Colonic mucosa (tissue), 4 donors: Measurements from ENCODE around the gene SSR4. TPM values are rescaled to one million over a fixed set of nuclear protein-coding genes. Genes with fewer than 3 reads are reported as not detected.

ENCODE experiments used
- DNase-seq: peaks from one replicate; pipeline ENCODE4 v3.0.0-alpha.2; 2020
- H3K27ac ChIP-seq: fragments of 200-600 bp; one replicate; pipeline ENCODE4 v1.8.0; 2021
- H3K27me3 ChIP-seq: fragments of 200-600 bp; one replicate; pipeline ENCODE4 v1.8.0; 2021
- H3K36me3 ChIP-seq: fragments of 200-600 bp; one replicate; pipeline ENCODE4 v1.8.0; 2021
- H3K4me1 ChIP-seq: fragments of 200-600 bp; one replicate; pipeline ENCODE4 v1.8.0; 2021; ENCODE audit warnings: mild to moderate bottlenecking
- H3K4me3 ChIP-seq: fragments of 200-600 bp; one replicate; pipeline ENCODE4 v1.8.0; 2021
- H3K9ac ChIP-seq, 2 donors: one replicate each; pipeline ENCODE4 v1.7.0; 2013; ENCODE audit warnings: control low read depth in 2 of 2, low read depth in 2 of 2, low read length in 2 of 2
- H3K9me3 ChIP-seq: fragments of 200-600 bp; one replicate; pipeline ENCODE4 v1.8.0; 2021
- CTCF ChIP-seq: fragments of 200-600 bp; IDR thresholded peaks from one replicate; pipeline ENCODE4 v1.8.0; 2022; ENCODE audit warnings: antibody characterized with exemption, mild to moderate bottlenecking
- intact Hi-C: fragments of 100-400 bp; cut with DNase I; formaldehyde crosslinking; loops from one replicate; pipeline ENCODE4 v1.14.1; 2022
- total RNA-seq, 2 donors: library from RNA; stranded (reverse); fragmentation: NEBNext Ultra II Directional in 1 of 2; extraction: Animal tissue kit (Norgen Biotek cat#: 25700) in 1 of 2; gene quantifications; one replicate each; pipeline ENCODE4 v1.2.1, GENCODE V29; 2021
- donor health status: healthy.
- donor health status: DM: no; HTN: no; CAD: no.
- donor health status: DM: no; HTN: no; CAD: no.

Gene SSR4
- total RNA-seq, 2 donors from 2014 or later, result 253 to 377 TPM

GRCh38 chrX:153774576-153775292 lies 19.7 kb upstream of the SSR4 start:
- DNase-seq, result no peak
- Histone ChIP-seq H3K36me3 (no peaks in the 10 kb centered on the region), H3K27me3 (peaks cover 3% of the 10 kb centered on the region), H3K27ac (no peak overlapping the region), H3K9me3 (no peaks in the 10 kb centered on the region), H3K4me1 (no peaks in the 10 kb centered on the region), H3K9ac (no peak overlapping the region), H3K4me3 (no peak overlapping the region)
- no peak for TF ChIP-seq CTCF
- intact Hi-C loops, result no loop called here

- no peak overlapping the region for H3K4me3 ChIP-seq
- H3K27me3 ChIP-seq, result peaks cover 4% of the 10 kb centered on the region
- no peaks in the 10 kb centered on the region for H3K4me1 ChIP-seq
- no peak overlapping the region for H3K9ac ChIP-seq
- no peak for DNase-seq
- H3K9me3 ChIP-seq, result no peaks in the 10 kb centered on the region
- intact Hi-C loops, result no loop called here
- TF ChIP-seq CTCF, result no peak
- no peaks in the 10 kb centered on the region for H3K36me3 ChIP-seq
- no peak overlapping the region for H3K27ac ChIP-seq
Observed at GRCh38 chrX:153775293-153776119, 19.0 kb upstream of the SSR4 start.

GRCh38 chrX:153776120-153776599 lies 18.3 kb upstream of the SSR4 start:
- no peak for DNase-seq
- Histone ChIP-seq H3K9ac (no peak overlapping the region), H3K4me3 (no peak overlapping the region), H3K9me3 (no peaks in the 10 kb centered on the region), H3K4me1 (no peaks in the 10 kb centered on the region), H3K27me3 (peaks cover 9% of the 10 kb centered on the region), H3K36me3 (no peaks in the 10 kb centered on the region), H3K27ac (no peak overlapping the region)
- TF ChIP-seq CTCF, result no peak
- intact Hi-C loops, result no loop called here

GRCh38 chrX:153776611-153777045 lies 17.8 kb upstream of the SSR4 start:
- DNase-seq, result no peak
- H3K27me3 ChIP-seq, result peaks cover 6% of the 10 kb centered on the region
- H3K27ac ChIP-seq, result no peak overlapping the region
- H3K4me1 ChIP-seq, result no peaks in the 10 kb centered on the region
- H3K36me3 ChIP-seq, result no peaks in the 10 kb centered on the region
- H3K9me3 ChIP-seq, result no peaks in the 10 kb centered on the region
- intact Hi-C loops, result no loop called here
- TF ChIP-seq CTCF, result no peak
- no peak overlapping the region for H3K4me3 ChIP-seq
- no peak overlapping the region for H3K9ac ChIP-seq

- Histone ChIP-seq H3K9me3 (no peaks in the 10 kb centered on the region), H3K4me1 (no peaks in the 10 kb centered on the region), H3K4me3 (no peak overlapping the region), H3K27ac (no peak overlapping the region), H3K27me3 (peaks cover 6% of the 10 kb centered on the region), H3K36me3 (no peaks in the 10 kb centered on the region), H3K9ac (no peak overlapping the region)
- no peak for DNase-seq
- intact Hi-C loops, result no loop called here
- TF ChIP-seq CTCF, result no peak
Observed at GRCh38 chrX:153777261-153778090, 17.0 kb upstream of the SSR4 start.
